ENCODE results near the gene PKHD1.

PKHD1 gene

DNA sequence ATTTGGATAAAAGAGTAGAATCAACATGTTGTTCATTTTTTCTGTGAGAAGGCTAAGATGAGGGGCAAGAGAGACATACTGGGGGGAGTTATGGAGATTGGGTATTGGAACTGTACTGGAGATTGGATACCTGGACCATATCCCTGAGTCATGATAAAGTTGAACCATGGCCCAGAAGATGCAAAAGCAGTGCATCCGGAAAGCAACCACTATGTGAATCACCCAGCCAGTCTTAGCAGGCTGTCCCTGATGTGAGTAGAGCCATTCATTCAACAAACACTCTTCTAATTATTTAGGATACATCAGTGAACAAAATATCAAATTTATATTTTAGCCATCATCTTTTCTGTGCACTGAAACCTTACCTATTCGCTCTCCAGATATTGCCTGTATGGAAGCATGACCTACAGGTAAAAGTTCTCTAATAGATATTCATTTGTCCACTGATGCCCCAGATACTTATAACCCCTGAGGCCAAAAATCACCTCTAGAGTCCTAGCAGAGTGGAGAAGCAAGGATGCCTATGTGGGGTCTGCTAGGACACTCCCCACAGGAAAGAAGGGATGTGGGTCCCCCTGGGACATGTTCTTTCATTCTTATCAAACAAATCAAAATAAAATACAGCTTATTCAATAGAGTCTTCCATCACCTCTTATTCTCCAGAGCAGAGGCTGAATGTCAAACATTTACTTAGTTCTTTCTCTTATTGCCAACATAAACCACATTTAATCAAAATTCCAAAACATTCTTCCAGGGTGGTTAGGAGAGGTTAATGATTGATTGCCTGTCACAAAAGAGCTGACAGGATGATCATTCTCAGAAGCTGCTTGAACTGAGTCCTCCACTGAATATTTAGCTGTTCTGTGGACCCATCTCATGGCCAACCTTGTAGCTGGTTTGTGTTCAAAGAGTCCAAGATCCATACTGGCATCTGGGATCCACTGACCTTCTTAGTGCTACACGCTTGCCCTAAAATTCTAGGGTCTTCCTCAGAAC, 37.0 kb upstream of the PKHD1 start:
- no peak overlapping the region for H3K4me3 ChIP-seq (ENCODE audit: low read depth, low read length)
- TF ChIP-seq, protein P1, sequence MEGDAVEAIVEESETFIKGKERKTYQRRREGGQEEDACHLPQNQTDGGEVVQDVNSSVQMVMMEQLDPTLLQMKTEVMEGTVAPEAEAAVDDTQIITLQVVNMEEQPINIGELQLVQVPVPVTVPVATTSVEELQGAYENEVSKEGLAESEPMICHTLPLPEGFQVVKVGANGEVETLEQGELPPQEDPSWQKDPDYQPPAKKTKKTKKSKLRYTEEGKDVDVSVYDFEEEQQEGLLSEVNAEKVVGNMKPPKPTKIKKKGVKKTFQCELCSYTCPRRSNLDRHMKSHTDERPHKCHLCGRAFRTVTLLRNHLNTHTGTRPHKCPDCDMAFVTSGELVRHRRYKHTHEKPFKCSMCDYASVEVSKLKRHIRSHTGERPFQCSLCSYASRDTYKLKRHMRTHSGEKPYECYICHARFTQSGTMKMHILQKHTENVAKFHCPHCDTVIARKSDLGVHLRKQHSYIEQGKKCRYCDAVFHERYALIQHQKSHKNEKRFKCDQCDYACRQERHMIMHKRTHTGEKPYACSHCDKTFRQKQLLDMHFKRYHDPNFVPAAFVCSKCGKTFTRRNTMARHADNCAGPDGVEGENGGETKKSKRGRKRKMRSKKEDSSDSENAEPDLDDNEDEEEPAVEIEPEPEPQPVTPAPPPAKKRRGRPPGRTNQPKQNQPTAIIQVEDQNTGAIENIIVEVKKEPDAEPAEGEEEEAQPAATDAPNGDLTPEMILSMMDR (IDR thresholded peaks at IDR 0.05; ENCODE audit: low read depth, low read length, missing control alignments), result no peak
- no peak for DNase-seq (ENCODE audit: low read depth)
- in situ Hi-C loops (cut with HindIII; ENCODE audit: low sequenced_read_pairs), result no loop called here

DNA sequence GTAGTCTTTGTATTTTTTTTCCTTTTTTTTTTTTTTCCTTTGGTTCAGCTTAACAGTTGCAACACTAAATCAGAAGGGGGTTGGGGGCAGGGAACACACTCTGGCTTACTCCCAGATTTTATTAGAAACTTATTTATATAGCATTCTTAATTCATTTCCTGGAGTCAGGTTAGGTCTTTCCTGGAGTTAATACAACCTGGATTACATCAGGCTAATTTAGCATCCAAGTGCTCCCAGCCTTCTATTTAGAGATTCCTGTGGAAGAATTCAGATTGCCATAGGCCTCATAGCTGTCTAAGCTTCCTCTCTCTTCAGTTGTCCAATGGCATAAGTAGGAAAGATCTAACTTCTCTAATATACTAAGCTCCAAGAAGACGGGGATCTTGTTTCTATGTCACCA, 35.8 kb upstream of the PKHD1 start:
- in situ Hi-C loops (cut with HindIII; ENCODE audit: low sequenced_read_pairs), result no loop called here
- no peak for DNase-seq (ENCODE audit: low read depth)
- TF ChIP-seq, protein P1 (IDR thresholded peaks at IDR 0.05; ENCODE audit: low read depth, low read length, missing control alignments), result no peak
- H3K4me3 ChIP-seq (ENCODE audit: low read depth, low read length), result no peak overlapping the region

DNA sequence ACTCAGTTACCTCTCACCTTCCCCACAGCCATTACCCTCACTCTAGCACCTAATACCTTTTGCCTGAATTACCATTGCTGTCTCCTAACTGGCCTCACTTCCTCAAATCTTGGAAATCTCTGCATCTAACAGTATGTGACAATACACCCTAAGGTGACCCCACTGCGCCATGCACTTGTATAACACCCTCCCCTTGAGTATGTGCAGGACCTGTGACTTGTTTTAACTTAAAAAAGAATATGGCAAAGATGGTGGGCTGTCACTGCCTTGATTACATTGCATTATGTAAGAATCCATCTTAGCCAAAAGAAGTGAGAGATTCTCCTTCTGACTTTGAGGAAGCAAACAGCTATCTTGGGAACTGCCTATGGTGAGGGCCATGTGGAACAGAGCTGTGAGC, 29.9 kb upstream of the PKHD1 start:
- in situ Hi-C loops (cut with HindIII; ENCODE audit: low sequenced_read_pairs), result no loop called here
- TF ChIP-seq, protein P1 (IDR thresholded peaks at IDR 0.05; ENCODE audit: low read depth, low read length, missing control alignments), result no peak
- no peak overlapping the region for H3K4me3 ChIP-seq (ENCODE audit: low read depth, low read length)
- DNase-seq (ENCODE audit: low read depth), result no peak

DNA sequence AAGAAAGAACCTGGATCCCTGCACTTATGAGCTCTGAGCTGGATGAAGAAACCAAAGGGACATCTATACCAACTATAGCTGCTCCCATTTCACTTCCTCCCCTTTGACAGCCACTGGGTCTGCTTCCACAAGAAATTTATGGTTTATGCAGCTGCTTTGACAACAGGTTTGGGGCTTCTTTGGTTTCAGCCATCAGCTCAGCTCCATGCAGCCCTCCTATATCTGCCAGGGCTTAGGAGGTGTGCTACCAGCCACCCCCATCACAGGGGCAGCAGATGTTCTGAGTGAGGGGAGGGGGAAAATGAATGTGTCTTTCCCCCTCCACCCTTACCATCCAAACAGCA, 29.2 kb upstream of the PKHD1 start:
- H3K4me3 ChIP-seq (ENCODE audit: low read depth, low read length), result no peak overlapping the region
- TF ChIP-seq, protein P1 (IDR thresholded peaks at IDR 0.05; ENCODE audit: low read depth, low read length, missing control alignments), result no peak
- in situ Hi-C loops (cut with HindIII; ENCODE audit: low sequenced_read_pairs), result no loop called here
- no peak for DNase-seq (ENCODE audit: low read depth)

DNA sequence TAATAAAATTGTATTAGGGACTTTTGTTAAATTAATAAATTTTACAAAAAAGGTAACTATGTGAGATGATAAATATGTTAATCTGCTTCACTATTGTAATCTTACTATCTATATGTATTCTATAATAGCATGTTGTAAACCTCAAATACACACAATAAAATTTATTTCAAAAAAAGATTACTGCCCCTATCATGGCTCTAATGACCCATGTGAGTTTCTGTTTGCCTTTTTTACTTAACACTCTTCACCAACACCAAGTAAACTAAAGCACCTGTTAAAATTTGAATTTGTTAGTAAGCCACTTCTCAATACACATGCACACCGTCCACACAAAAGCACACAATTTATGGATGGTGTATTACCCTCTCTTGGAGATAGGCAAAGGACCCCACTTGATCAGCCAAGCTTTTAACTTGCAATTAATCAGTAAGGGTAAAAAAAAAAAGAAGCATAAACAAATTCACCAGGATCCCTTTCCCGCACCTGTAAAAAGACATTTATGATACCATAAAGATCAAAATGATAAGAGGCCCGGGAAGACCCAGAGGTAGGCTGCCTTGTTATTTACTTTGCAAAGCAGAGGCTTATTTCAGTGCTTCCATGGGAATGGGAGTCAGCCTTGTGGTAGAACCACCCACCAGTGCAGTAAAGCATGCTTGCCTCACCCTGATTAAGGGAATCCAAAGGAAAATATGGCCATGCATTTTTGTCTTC, 28.6 kb upstream of the PKHD1 start:
- in situ Hi-C loops (cut with HindIII; ENCODE audit: low sequenced_read_pairs), result no loop called here
- DNase-seq (ENCODE audit: low read depth), result no peak
- TF ChIP-seq, protein P1 (IDR thresholded peaks at IDR 0.05; ENCODE audit: low read depth, low read length, missing control alignments), result no peak
- no peak overlapping the region for H3K4me3 ChIP-seq (ENCODE audit: low read depth, low read length)

DNA sequence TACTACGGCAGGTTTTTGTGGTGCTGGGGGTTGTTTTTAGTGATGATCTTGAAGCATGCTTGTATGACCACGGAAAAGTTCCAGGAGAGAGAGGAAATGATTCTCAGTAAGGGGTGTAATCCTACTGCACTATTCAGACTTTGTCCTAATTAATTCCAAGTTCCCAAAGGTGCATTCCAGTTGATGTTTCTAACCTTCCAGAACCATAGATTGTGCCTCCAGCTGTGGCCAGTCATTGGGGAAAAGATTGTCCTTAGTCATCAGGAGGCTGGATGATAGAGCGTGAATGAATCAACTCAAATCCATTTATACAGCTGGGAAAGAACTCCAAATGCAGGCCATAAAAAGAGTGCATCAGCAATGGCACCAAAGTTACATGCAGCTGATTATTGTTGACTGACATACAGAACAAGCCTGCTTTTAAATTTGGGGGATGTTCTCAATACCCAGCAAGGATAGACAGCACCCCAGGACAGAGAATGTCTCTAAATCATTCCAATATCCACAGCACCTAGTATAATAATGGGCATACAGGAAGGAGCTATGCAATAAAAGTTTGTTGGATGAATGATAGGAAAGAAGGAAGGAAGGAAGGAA, 27.8 kb upstream of the PKHD1 start:
- TF ChIP-seq, protein P1 (IDR thresholded peaks at IDR 0.05; ENCODE audit: low read depth, low read length, missing control alignments), result no peak
- no peak overlapping the region for H3K4me3 ChIP-seq (ENCODE audit: low read depth, low read length)
- in situ Hi-C loops (cut with HindIII; ENCODE audit: low sequenced_read_pairs), result no loop called here
- no peak for DNase-seq (ENCODE audit: low read depth)

Measured in astrocyte of the cerebellum (primary cell).